Thymus (tissue), 11 donors: ENCODE results near the gene IL1A. TPM values are rescaled to one million over a fixed set of nuclear protein-coding genes. Genes with fewer than 3 reads are reported as not detected.

ENCODE experiments used
- DNase-seq, 9 donors: peaks; one replicate each; pipeline ENCODE4 v3.0.0-alpha.2; 2013; ENCODE audit warnings: low spot score in 9 of 9, low read depth in 6 of 9, missing footprints in 1 of 9
- H3K27ac ChIP-seq, 2 donors: one replicate each; pipeline ENCODE4 v1.5.1; 2013; ENCODE audit warnings: control low read depth in 1 of 2, low read depth in 1 of 2, low read length in 1 of 2, mild to moderate bottlenecking in 1 of 2, moderate library complexity in 1 of 2
- H3K27me3 ChIP-seq, 2 donors: one replicate each; pipeline ENCODE4 v1.5.1; 2013; ENCODE audit warnings: low read length in 1 of 2; ENCODE audit not compliant: control insufficient read depth in 2 of 2, insufficient read depth in 1 of 2
- H3K36me3 ChIP-seq, 2 donors: one replicate each; pipeline ENCODE4 v1.5.1; 2013; ENCODE audit warnings: low read length in 1 of 2, mild to moderate bottlenecking in 1 of 2, moderate library complexity in 1 of 2; ENCODE audit not compliant: control insufficient read depth in 2 of 2, insufficient read depth in 2 of 2
- H3K4me1 ChIP-seq, 2 donors: one replicate each; pipeline ENCODE4 v1.5.1; 2013; ENCODE audit warnings: low read length in 2 of 2; ENCODE audit not compliant: control insufficient read depth in 2 of 2, insufficient read depth in 2 of 2
- H3K4me3 ChIP-seq, 2 donors: one replicate each; pipeline ENCODE4 v1.5.1; 2013; ENCODE audit warnings: low read length in 2 of 2, control low read depth in 1 of 2, mild to moderate bottlenecking in 1 of 2
- H3K9me3 ChIP-seq, 2 donors: one replicate each; pipeline ENCODE4 v1.5.1; 2013; ENCODE audit warnings: low read length in 1 of 2, mild to moderate bottlenecking in 1 of 2; ENCODE audit not compliant: control insufficient read depth in 2 of 2, insufficient read depth in 1 of 2
- WGBS: extraction: QIAGEN DNeasy Blood & Tissue Kit; methylation state at CpG from one replicate; pipeline ENCODE4 v1.1.7; 2013; 5-methylcytosine and 5-hydroxymethylcytosine counted together
- polyA plus RNA-seq: library from polyadenylated mRNA; stranded (reverse); fragments of 200-250 nt; gene quantifications from one replicate; pipeline ENCODE4 v1.2.3, GENCODE V29; 2013
- total RNA-seq: library from RNA; stranded (reverse); fragments of 120-200 nt; gene quantifications from one replicate; pipeline ENCODE4 v1.2.4, GENCODE V29; 2013
- donor health status: healthy.

IL1A gene
- total and polyA plus RNA-seq, 2 donors = 0.19 to 1.8 TPM

DNA sequence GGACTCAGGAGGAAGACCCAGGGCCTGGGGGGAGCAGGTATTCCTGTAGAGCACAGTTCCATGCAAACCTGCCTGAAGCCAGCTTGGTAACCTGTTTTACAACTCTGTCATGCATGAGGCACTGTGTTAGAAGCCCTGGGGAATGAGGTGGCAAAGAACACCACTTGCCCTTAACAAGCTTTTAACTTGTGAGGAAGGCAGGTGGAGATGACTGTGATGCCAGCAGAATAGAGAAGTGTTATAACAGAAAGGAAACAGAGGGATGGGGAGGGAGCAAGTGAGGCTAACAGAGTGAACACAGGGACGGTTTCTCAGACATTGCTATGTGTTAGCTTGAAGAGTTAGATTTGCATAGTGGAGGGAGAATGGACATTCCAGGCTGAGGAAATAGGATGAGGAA, 11.5 kb upstream of the IL1A start:
- no peaks in the 10 kb centered on the region for H3K27me3 ChIP-seq
- no peaks in the 10 kb centered on the region for H3K9me3 ChIP-seq
- WGBS = 25% methylated on average over 1 of the region's 1 CpG
- no peaks in the 10 kb centered on the region for H3K36me3 ChIP-seq
- no peaks in the 10 kb centered on the region for H3K4me1 ChIP-seq
- H3K4me3 ChIP-seq = no peak overlapping the region
- no peak overlapping the region for H3K27ac ChIP-seq
- DNase-seq = no peak

- Histone ChIP-seq H3K4me3 (no peak overlapping the region), H3K27me3 (no peaks in the 10 kb centered on the region), H3K4me1 (no peaks in the 10 kb centered on the region), H3K27ac (peak overlapping the region in 1 of 2 donors; percentile 3), H3K36me3 (no peaks in the 10 kb centered on the region), H3K9me3 (no peaks in the 10 kb centered on the region)
- WGBS = 95% methylated on average over 3 of the region's 3 CpGs
- DNase-seq = no peak
Observed at GRCh38 chr2:112794841-112795240, 10.5 kb upstream of the IL1A start.

GRCh38 chr2:112794131-112794733, 9.9 kb upstream of the IL1A start:
- Histone ChIP-seq H3K4me1 (no peaks in the 10 kb centered on the region), H3K4me3 (no peak overlapping the region), H3K9me3 (no peaks in the 10 kb centered on the region), H3K36me3 (no peaks in the 10 kb centered on the region), H3K27ac (no peak overlapping the region), H3K27me3 (no peaks in the 10 kb centered on the region)
- 84% methylated on average over 5 of the region's 5 CpGs for WGBS
- peak in 1 of 9 donors; percentile 20 for DNase-seq

GRCh38 chr2:112793449-112793978, 9.2 kb upstream of the IL1A start:
- DNase-seq = no peak
- Histone ChIP-seq H3K36me3 (no peaks in the 10 kb centered on the region), H3K27me3 (no peaks in the 10 kb centered on the region), H3K4me3 (no peak overlapping the region), H3K4me1 (no peaks in the 10 kb centered on the region), H3K9me3 (no peaks in the 10 kb centered on the region), H3K27ac (peak overlapping the region in 1 of 2 donors; percentile 68)
- WGBS = 88% methylated on average over 3 of the region's 3 CpGs

GRCh38 chr2:112792419-112792818, 8.1 kb upstream of the IL1A start:
- Histone ChIP-seq H3K36me3 (no peaks in the 10 kb centered on the region), H3K9me3 (no peaks in the 10 kb centered on the region), H3K27me3 (no peaks in the 10 kb centered on the region), H3K4me1 (no peaks in the 10 kb centered on the region), H3K27ac (no peak overlapping the region), H3K4me3 (no peak overlapping the region)
- DNase-seq = no peak
- 93% methylated on average over 5 of the region's 5 CpGs for WGBS

- Histone ChIP-seq H3K27me3 (no peaks in the 10 kb centered on the region), H3K36me3 (no peaks in the 10 kb centered on the region), H3K4me1 (no peaks in the 10 kb centered on the region), H3K9me3 (no peaks in the 10 kb centered on the region), H3K4me3 (no peak overlapping the region), H3K27ac (no peak overlapping the region)
- WGBS = over 99% methylated on average over 3 of the region's 3 CpGs
- DNase-seq = no peak
Observed at GRCh38 chr2:112791693-112792230, 7.5 kb upstream of the IL1A start.

DNA sequence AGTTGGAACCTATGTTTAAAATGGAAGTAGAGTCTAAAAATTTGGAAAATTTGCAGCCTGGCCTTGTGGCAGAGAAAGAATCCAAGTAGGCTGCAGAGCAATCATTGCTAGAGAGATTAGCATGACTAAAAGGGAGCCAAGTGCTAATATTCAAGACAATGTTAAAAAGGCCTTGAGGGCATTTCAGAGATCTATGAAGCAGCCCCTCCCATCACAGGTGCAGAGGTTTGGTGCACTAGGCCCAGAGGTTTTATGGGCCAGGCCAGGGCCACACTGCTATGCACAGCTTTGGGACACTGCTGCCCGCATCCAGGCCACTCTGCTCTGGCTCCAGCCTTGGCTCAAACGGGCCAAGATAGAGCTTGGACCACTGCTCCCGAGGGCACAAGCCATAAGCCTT, 6.7 kb upstream of the IL1A start:
- H3K36me3 ChIP-seq = no peaks in the 10 kb centered on the region
- 93% methylated on average over 3 of the region's 3 CpGs for WGBS
- no peak overlapping the region for H3K27ac ChIP-seq
- DNase-seq = no peak
- H3K4me1 ChIP-seq = no peaks in the 10 kb centered on the region
- no peak overlapping the region for H3K4me3 ChIP-seq
- H3K27me3 ChIP-seq = no peaks in the 10 kb centered on the region
- H3K9me3 ChIP-seq = no peaks in the 10 kb centered on the region

- Histone ChIP-seq H3K36me3 (no peaks in the 10 kb centered on the region), H3K9me3 (no peaks in the 10 kb centered on the region), H3K27me3 (no peaks in the 10 kb centered on the region), H3K27ac (no peak overlapping the region), H3K4me1 (no peaks in the 10 kb centered on the region), H3K4me3 (no peak overlapping the region)
- no peak for DNase-seq
- 98% methylated on average over 5 of the region's 5 CpGs for WGBS
Observed at GRCh38 chr2:112790305-112790704, 6.0 kb upstream of the IL1A start.

GRCh38 chr2:112789186-112789585, 4.9 kb upstream of the IL1A start:
- H3K27me3 ChIP-seq = no peaks in the 10 kb centered on the region
- DNase-seq = no peak
- H3K36me3 ChIP-seq = no peaks in the 10 kb centered on the region
- H3K9me3 ChIP-seq = no peaks in the 10 kb centered on the region
- WGBS = 98% methylated on average over 1 of the region's 1 CpG
- no peaks in the 10 kb centered on the region for H3K4me1 ChIP-seq
- no peak overlapping the region for H3K27ac ChIP-seq
- no peak overlapping the region for H3K4me3 ChIP-seq
